Ovary (tissue), 9 donors: ENCODE results near the gene TRIM23. TPM values are rescaled to one million over a fixed set of nuclear protein-coding genes. Genes with fewer than 3 reads are reported as not detected.
"Not testable (repeated sequence)": the region's sequence is repeated elsewhere in the genome, so short reads cannot be mapped to it uniquely, and the experiment has no call there.

Experiments used
- DNase-seq, 5 donors: peaks; one replicate each; pipeline ENCODE4 v3.0.0-alpha.2; 2019 to 2020
- H3K27ac ChIP-seq, 2 donors: fragments of 200-600 bp; one replicate each; pipeline versions ENCODE4 v1.5.1 to v1.8.0; 2019 to 2022
- H3K27me3 ChIP-seq: fragments of 200-600 bp; one replicate; pipeline ENCODE4 v1.8.0; 2022
- H3K36me3 ChIP-seq: fragments of 200-600 bp; sonication (generic); one replicate; pipeline ENCODE4 v1.5.1; 2019
- H3K4me1 ChIP-seq: one replicate; pipeline ENCODE4 v1.8.1; 2013; ENCODE audit warnings: mild to moderate bottlenecking, moderate library complexity; ENCODE audit not compliant: insufficient read depth
- H3K4me3 ChIP-seq: fragments of 200-600 bp; sonication (generic); one replicate; pipeline ENCODE4 v1.5.1; 2017
- H3K9me3 ChIP-seq, 2 donors: fragments of 200-600 bp in 1 of 2; sonication (generic) in 1 of 2; one replicate each; pipeline versions ENCODE4 v1.5.1 to v1.8.1; 2013 to 2019; ENCODE audit warnings: mild to moderate bottlenecking in 1 of 2, moderate library complexity in 1 of 2
- EP300 ChIP-seq: sonication (generic); formaldehyde crosslinking; IDR thresholded peaks from one replicate; pipeline ENCODE4 v1.6.1; 2017; ENCODE audit warnings: antibody characterized with exemption
- POLR2A ChIP-seq: fragments of 450-650 bp; IDR thresholded peaks from one replicate; pipeline ENCODE4 v1.6.1; 2017; ENCODE audit warnings: antibody characterized with exemption, mild to moderate bottlenecking, moderate library complexity
- WGBS, 3 donors: extraction: QIAGEN DNeasy Blood & Tissue Kit in 1 of 3; methylation state at CpG; one replicate each; pipeline versions ENCODE4 v1.1.5 to v1.1.7; 2013 to 2017; 5-methylcytosine and 5-hydroxymethylcytosine counted together
- intact Hi-C, 4 donors: fragments of 100-400 bp; cut with DNase I; formaldehyde crosslinking; loops; one replicate each; pipeline versions ENCODE4 v1.11.0 to v1.15.1; 2022 to 2023
- polyA plus RNA-seq, 2 donors: library from polyadenylated mRNA; stranded (reverse); fragments of 200-250 nt in 1 of 2; fragments of 350-450 nt in 1 of 2; fragmentation: Illumina TruSeq in 1 of 2; extraction: RNeasy Lipid Tissue Mini Kit (QIAGEN cat#74804) in 1 of 2; gene quantifications; one replicate each; pipeline ENCODE4 v1.2.3, GENCODE V29; 2013 to 2014
- total RNA-seq, 7 donors: library from RNA; depleted of rRNA in 2 of 7; stranded (reverse); fragments of >200 nt in 2 of 7; fragmentation: NEBNext Ultra II Directional in 3 of 7; extraction: Animal tissue kit (Norgen Biotek cat#: 25700) in 3 of 7; gene quantifications; one replicate each; pipeline versions ENCODE4 v1.1.0 to v1.2.4, GENCODE V29; 2016 to 2023
- TF ChIP-seq, protein P1 (sequence below), 3 donors: fragments of 450-650 bp in 2 of 3; fragments of 200-600 bp in 1 of 3; IDR thresholded peaks; one replicate each; pipeline versions ENCODE4 v1.5.1 to v1.8.0; 2016 to 2022; ENCODE audit warnings: antibody characterized with exemption in 3 of 3, mild to moderate bottlenecking in 1 of 3
- donor health status: DM: no; HTN: no; CAD: no; lungs with moderate emphysema.
- donor health status: DM: no; HTN: no; CAD: no.
- donor health status: Bipolar disorder and iron deficiency.
- donor health status: DM: yes; HTN: yes; CAD: no.
- donor health status: DM: no; HTN: no; CAD: no.
- donor health status: DM: yes; HTN: yes; CAD: no.

The TRIM23 gene
- total and polyA plus RNA-seq, 9 donors = 8.3 to 23.4 (median 19.3) TPM

DNA sequence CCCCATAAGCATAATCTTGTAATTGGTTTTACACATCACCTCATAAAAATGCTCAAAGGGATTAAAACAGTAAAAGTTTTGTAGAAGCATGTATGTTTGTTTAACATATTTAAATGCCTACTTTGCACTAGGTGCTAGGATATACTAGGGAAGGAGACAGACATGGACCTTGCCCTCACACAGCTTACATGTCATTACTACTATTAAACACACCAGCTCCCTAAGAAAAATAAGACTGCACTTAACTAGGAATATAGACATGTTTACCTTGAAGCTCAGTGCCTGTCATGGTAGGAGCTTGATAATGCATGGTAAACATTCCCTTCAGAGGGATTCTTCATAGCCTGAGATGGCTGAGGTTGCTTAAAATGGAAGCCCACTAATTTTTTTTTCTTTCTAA is 6.8 kb upstream of the TRIM23 start:
- no peaks in the 10 kb centered on the region for H3K4me1 ChIP-seq
- H3K4me3 ChIP-seq = no peak overlapping the region
- H3K27ac ChIP-seq = no peak overlapping the region
- no peak for DNase-seq
- TF ChIP-seq, protein P1, sequence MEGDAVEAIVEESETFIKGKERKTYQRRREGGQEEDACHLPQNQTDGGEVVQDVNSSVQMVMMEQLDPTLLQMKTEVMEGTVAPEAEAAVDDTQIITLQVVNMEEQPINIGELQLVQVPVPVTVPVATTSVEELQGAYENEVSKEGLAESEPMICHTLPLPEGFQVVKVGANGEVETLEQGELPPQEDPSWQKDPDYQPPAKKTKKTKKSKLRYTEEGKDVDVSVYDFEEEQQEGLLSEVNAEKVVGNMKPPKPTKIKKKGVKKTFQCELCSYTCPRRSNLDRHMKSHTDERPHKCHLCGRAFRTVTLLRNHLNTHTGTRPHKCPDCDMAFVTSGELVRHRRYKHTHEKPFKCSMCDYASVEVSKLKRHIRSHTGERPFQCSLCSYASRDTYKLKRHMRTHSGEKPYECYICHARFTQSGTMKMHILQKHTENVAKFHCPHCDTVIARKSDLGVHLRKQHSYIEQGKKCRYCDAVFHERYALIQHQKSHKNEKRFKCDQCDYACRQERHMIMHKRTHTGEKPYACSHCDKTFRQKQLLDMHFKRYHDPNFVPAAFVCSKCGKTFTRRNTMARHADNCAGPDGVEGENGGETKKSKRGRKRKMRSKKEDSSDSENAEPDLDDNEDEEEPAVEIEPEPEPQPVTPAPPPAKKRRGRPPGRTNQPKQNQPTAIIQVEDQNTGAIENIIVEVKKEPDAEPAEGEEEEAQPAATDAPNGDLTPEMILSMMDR (IDR thresholded peaks at IDR 0.05) = no peak
- TF ChIP-seq EP300 (no peak), POLR2A (no peak)
- H3K36me3 ChIP-seq = no peaks in the 10 kb centered on the region
- no peaks in the 10 kb centered on the region for H3K27me3 ChIP-seq
- no peaks in the 10 kb centered on the region for H3K9me3 ChIP-seq
- intact Hi-C loops = no loop called here

DNA sequence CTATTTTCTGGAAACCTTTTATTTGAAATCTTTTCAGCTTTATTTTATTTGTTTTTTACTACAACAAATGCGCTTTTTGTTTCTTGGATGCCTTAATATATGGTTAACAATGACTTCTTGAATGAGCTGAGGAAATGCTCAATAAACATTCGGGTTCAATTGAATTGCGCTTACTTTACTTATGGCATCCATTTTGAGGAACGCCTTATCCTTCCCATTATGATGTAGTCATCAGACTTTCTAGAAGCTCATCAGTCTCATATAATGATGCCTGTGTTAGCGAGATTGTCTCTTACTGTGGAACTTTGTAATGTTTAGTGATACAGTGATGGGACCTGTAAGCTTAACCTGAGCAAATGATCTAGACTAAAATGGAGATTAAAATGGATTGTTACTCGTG is 1.6 kb upstream of the TRIM23 start:
- peaks cover 9% of the 10 kb centered on the region for H3K4me1 ChIP-seq
- 61 to 66% (median 61%) methylated on average over 6 of the region's 6 CpGs for WGBS, 3 donors
- peak overlapping the region; percentile 65 for H3K4me3 ChIP-seq
- no peaks in the 10 kb centered on the region for H3K27me3 ChIP-seq
- H3K36me3 ChIP-seq = no peaks in the 10 kb centered on the region
- TF ChIP-seq EP300 = no peak
- TF ChIP-seq, protein P1 (IDR thresholded peaks at IDR 0.05) = no peak
- TF ChIP-seq POLR2A = no peak
- no peak for DNase-seq
- no peaks in the 10 kb centered on the region for H3K9me3 ChIP-seq
- intact Hi-C loops = no loop called here
- H3K27ac ChIP-seq = no peak overlapping the region

DNA sequence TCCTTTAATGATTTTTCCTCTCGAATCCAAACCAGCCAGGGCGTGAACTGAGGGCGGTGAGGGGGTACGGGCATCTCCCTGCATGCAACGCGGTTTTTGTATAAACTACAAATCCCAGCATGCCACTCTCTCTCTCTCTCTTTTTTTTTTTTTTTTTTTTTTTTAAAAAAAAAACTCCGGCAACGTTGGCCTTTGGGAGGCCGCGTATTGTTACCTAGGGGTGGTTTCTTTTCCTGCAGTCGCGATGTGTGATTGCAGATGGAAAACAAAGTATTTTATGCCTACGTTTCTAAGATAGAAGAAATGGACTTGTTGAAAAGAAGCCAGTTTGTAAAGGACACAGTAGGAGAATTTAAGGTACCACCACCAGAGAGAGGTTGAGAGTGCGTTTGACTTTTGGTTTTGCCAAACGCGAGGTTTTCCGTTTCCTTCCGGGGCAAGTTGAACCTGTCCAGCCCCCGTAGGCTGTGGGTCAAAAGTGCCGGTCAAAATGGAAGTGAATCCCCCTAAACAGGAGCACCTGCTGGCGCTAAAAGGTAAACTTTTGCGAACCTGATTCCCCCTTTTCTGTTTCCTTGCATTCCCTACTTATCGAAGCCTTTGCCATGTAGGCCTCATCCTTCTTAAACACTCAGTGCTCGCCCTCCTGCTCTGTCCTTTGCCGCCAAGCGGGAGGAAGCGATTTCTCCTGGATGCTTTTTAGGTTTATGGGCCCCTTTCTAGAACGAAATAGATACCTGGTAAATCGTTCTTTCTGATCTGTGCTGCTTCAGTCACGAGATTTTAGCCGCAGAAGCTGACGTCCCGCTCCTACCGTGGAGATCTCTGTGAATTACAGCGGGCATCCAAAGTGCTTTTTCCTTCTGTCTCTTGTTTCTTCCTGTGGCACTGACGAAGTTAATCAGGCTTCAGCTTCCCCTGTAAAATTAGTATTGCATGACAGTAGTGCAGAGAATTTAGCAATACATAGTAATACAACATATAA is 730 bp upstream of the TRIM23 start, which contains the start of the genes SHLD3 and TRAPPC13:
Gene SHLD3, plus strand, starts transcription at position 457 of the 985 bp plus-strand sequence. CDS start 4,561 bp downstream, outside the sequence.
Gene TRAPPC13, plus strand, starts transcription at position 457 of the 985 bp plus-strand sequence. Its CDS starts 34 bp downstream, at position 491.
- Histone ChIP-seq H3K27ac (peak within 1 kb of the TSS; percentile 68 to 76), H3K27me3 (no peaks in the 10 kb centered on the region), H3K4me3 (peak within 1 kb of the TSS; percentile 65), H3K36me3 (no peaks in the 10 kb centered on the region), H3K4me1 (peaks cover 9% of the 10 kb centered on the region), H3K9me3 (no peaks in the 10 kb centered on the region)
- TF ChIP-seq, protein P1 (IDR thresholded peaks at IDR 0.05) = no peak
- no peak for TF ChIP-seq EP300
- TF ChIP-seq POLR2A = no peak
- DNase-seq = peak; percentile 81 to 86 (median 82)
- 0% methylated on average over 36 of the region's 36 CpGs for WGBS, 3 donors
- intact Hi-C loops = no loop called here

DNA sequence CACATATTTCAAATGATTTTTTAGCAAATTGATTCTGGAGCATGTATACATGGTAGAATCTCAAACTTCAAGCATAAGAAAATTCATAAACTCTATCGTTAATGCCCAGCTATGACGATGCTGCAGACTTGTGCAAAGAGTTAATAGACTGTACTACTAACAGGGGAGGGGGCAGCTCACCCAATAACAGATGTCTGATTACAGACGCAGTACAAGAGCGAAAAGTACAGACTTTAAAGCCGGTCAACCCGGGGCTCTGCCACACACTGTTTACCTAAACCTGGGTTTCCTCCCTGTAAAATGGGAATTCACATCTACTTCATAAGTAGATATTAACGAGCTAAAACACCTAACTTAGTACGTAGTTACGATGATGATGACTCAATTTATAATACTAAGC is 651 bp downstream of the TRIM23 start:
- Histone ChIP-seq H3K27ac (peak overlapping the region in 1 of 2 donors; percentile 76), H3K4me1 (peaks cover 9% of the 10 kb centered on the region), H3K27me3 (no peaks in the 10 kb centered on the region), H3K36me3 (no peaks in the 10 kb centered on the region), H3K4me3 (peak overlapping the region; percentile 65), H3K9me3 (no peaks in the 10 kb centered on the region)
- no peak for TF ChIP-seq POLR2A
- TF ChIP-seq EP300 = no peak
- TF ChIP-seq, protein P1 (IDR thresholded peaks at IDR 0.05) = no peak
- 0 to 2% (median 0%) methylated on average over 9 of the region's 9 CpGs for WGBS, 3 donors
- intact Hi-C loops = no loop called here
- no peak for DNase-seq

DNA sequence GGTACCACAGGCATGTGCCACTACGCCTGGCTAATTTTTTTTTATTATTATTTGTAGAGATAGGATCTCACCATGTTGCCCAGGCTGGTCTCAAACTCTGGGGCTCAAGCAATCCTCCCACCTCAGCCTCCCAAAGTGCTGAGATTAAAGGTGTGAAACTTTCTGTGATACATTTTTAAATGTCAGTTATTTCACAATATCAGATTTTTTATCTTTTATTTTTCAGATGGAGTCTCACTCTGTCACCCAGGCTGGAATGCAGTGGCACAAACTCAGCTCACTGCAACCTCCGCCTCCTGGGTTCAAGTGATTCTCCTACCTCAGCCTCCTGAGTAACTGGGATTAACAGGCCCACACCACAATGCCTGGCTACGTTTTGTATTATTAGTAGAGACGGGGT is 2.2 kb downstream of the TRIM23 start:
- H3K27me3 ChIP-seq, H3K9me3 ChIP-seq, H3K36me3 ChIP-seq, DNase-seq, intact Hi-C loops, H3K4me1 ChIP-seq, H3K27ac ChIP-seq, H3K4me3 ChIP-seq: not testable (repeated sequence)
- WGBS, 3 donors = 76 to 79% (median 78%) methylated on average over 4 of the region's 4 CpGs
